DMS114 treated with DMSO at 0.1 percent for 48 hours (cell line): ENCODE measurements around the gene RUNX2.

Experiments
- DNase-seq: peaks from one replicate; lab custom pipeline; 2025; ENCODE audit not compliant: unreplicated experiment; lab: John Stamatoyannopoulos, UW

The RUNX2 gene

DNA sequence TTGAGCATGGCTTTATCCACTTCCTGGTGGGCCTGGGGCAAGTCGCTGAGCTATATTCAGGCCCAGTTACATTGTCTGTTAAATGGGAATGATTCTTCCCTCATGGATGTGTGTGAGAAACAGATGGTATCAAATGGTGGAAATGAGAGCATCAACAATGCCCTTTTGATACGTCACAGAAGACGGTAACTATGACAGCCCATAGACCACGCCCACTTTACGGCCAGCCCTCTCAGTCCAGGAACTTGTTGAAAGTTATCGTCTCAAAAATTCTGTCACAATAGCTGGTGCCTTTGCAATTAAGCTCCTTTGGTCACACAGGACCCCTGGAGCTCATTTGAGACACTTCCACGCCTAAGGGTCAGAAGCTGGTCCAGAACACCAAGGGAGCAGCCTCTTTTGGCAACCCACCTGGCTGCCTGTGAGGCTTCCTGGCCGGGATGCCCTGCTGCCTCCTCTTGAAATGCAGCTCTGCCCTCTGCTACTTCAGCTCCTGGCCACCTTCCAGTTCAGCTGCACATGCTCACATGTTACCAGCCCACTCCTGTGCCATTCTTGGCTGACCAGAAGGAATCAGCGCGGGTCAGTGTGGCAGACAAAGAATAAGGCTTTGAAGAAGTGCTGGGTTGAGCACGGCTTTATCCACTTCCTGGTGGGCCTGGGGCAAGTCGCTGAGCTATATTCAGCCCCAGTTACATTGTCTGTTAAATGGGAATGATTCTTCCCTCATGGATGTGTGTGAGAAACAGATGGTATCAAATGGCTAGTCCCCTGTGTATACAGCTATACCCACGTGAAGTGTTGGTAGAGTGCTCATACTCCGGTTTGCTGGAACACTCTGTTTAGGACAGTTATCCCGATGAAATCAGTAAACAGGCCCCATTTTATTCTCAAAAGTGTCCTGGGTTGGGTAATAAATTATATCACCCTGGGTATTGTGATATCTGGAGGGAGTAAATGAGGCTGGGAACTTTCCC, 248.8 kb downstream of the RUNX2 start:
- DNase-seq: no peak

DNA sequence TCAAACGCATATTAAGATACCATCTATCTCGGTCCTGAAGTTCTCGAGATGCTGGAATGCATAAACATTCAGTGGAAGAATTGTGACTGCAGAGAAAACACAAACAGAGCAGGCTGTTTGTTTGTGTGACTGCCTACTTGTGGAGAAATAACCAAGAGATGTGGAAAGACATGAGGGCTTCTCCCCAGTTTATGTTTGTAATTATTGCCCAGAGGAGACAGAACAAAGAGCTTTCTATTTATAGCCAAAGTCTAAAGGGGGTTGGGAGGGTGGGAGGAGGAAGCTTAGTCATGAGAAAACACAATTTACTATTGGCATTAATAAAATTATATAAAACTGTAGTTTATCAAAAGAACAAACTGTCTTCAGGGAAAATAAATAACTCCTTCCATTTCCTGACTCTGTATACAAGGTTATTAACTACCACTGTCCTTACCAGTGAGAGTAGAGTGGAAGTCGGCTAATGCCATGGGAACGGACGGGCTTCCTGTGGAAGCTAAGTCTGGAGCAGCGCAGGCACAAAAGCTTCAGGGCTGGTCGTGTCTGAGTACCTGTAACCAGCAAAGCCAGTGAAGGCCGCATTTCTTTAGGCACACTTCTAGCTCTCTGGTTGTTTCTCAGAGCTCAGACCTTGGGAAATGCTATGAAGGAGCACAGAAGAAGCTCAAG, 249.8 kb downstream of the RUNX2 start:
- no peak for DNase-seq

DNA sequence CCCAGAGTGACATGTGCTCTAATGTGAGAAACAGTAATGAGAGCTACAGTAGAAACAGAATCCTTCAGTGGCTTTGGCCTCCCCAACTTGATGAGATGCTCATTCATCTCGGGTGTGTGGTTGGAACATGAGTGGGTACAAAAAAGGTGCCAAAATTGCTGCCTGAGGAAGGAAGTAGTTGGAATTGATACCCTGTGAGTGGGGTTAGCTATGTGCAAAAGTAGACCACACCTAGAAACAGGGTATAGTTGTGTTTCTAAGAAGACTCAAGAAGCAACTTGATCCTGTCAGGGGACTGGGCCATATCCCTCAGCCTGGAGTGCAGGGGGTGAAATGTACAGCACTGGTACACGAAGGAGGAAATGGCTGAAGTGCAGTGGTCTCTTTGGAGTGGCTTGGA, 256.0 kb downstream of the RUNX2 start:
- no peak for DNase-seq

DNA sequence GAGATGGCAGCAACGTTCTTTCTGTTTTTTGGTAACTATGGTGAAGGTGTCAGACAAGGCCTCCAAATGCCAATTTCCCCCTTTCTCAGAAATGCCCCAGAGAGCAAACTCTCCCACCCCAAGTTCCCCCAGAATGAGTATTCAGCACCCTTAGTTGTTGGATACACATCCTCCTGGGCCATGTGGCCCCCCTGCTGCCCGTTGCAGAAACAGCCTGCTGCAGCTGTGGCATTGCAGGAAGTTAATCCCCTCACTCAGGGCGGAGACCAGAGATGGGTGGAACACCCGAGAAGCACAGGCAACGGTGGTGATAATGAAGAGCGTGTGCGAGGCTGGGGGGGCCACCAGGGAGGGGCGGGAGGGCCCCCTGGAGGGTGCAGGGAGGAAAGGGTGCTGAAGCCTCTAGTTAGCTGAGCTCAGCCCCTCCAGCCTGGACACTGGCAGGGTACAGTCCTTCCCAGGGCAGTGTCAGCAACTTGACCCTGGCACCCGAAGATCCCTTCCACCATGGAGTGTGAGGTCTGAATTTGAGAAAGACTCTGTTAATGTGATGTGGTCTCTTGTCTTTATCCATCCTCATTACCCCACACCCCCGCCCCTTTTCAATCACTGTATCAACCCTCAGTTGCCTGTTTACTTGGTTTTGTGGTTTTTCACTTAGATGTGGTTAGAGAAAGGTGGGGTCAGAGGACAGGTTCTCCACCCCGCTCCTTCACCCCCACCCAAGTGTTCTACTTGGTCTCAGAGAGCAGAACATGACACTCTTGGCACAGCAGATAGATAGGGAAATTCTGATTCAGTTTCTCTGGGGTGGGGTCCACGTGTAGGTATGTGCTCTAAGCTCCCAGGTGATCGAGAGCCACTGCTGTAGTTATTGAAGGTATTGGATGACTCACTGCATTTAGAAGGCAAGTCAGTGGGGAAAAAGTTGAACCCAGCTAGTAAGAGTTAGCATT, 258.4 kb downstream of the RUNX2 start:
- no peak for DNase-seq

GRCh38 chr6:45587229-45588060, 259.3 kb downstream of the RUNX2 start:
- no peak for DNase-seq

GRCh38 chr6:45589367-45589766, 261.2 kb downstream of the RUNX2 start:
- no peak for DNase-seq

- no peak for DNase-seq
Measured at GRCh38 chr6:45590226-45590625, 262.1 kb downstream of the RUNX2 start.

- DNase-seq: no peak
Measured at GRCh38 chr6:45590696-45591184, 262.6 kb downstream of the RUNX2 start.

- DNase-seq: no peak
Measured at GRCh38 chr6:45591306-45591705, 263.2 kb downstream of the RUNX2 start.

GRCh38 chr6:45591890-45592289, 263.8 kb downstream of the RUNX2 start:
- DNase-seq: no peak

DNA sequence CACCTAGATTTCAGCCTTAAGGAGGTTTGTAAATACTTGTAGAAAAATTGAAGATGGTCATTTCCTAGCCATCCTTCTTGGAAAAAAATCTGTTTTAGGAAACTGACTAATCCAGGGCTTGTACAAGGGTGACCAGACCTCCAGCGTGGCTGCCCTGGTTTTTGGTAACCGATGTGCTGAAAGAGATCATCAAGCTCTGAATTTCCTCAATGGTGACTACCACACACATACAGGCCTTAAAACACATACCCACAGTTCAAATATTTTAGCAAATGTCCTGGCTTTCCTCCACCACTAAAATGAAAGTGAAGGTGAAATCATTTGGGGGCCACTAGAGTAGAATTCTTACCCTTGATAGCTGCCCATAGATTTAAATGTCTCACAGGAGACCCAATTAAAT, 264.9 kb downstream of the RUNX2 start:
- no peak for DNase-seq

GRCh38 chr6:45595010-45595851, 267.1 kb downstream of the RUNX2 start:
- no peak for DNase-seq

- no peak for DNase-seq
Measured at GRCh38 chr6:45597424-45597823, 269.3 kb downstream of the RUNX2 start.

DNA sequence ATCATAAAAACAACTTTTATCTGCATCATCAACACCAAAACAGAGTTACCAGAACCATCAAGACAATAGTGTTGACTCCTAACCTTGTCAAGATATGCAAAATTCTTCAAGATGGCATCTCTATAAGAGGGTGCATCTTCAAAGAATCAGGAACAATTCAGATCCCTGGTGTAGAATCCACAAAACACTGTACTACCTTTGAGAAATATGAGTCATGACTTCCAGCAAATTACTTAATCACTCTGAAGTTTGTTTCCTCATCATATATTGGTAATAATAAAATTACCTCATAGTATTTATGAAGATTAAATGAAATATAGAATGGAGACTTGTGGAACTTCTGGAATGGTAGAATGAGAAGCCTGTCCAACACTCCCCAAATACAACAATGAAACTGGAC, 270.9 kb downstream of the RUNX2 start:
- no peak for DNase-seq

GRCh38 chr6:45605971-45606370, 277.8 kb downstream of the RUNX2 start:
- no peak for DNase-seq

GRCh38 chr6:45606831-45607400, 278.8 kb downstream of the RUNX2 start:
- DNase-seq: no peak

DNA sequence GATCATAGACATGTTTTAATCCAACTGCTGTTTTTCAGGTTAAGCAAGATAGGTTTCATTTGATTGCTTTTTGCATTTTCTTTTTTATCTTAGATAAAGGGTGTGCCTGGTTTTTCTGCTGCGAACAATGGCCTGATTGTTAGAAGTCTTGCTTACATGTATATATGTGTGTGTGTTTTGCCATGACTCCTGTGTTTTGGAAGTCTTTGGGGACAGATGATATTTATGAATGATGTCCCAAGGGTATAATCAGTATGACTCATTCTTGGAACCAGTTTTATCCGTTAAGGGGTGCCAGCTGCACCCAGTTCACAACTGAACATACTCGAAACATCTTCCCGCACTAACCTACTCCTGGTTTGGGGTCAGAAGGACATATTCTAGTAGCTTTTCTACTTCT, 279.7 kb downstream of the RUNX2 start:
- DNase-seq: no peak

GRCh38 chr6:45608252-45608913, 280.3 kb downstream of the RUNX2 start:
- DNase-seq: no peak
